ENCODE data around the gene OPTN. TPM values are rescaled to one million over a fixed set of nuclear protein-coding genes. Genes with fewer than 3 reads are reported as not detected.
"Not testable (repeated sequence)": the region's sequence is repeated elsewhere in the genome, so short reads cannot be mapped to it uniquely, and the experiment has no call there.

The OPTN gene
- total RNA-seq, 1 experiment from 2014 or later = 33.1 TPM

- DNase-seq (ENCODE audit: low read depth); in situ Hi-C loops (cut with HindIII; ENCODE audit: low pct_unique_long_range_greater_than_20kb, low sequenced_read_pairs): not testable (repeated sequence)
Observed at GRCh38 chr10:13155860-13156259, 55.9 kb downstream of the OPTN start.

- in situ Hi-C loops (cut with HindIII; ENCODE audit: low pct_unique_long_range_greater_than_20kb, low sequenced_read_pairs) = no loop called here
- no peak for DNase-seq (ENCODE audit: low read depth)
Observed at GRCh38 chr10:13158401-13158800, 58.4 kb downstream of the OPTN start.

GRCh38 chr10:13160934-13161856 lies 61.2 kb downstream of the OPTN start, which contains the start of gene MCM10:
Gene MCM10, plus strand, starts transcription at chr10:13161558. Its CDS starts 2,645 bp downstream, at chr10:13164203.
- in situ Hi-C loops (cut with HindIII; ENCODE audit: low pct_unique_long_range_greater_than_20kb, low sequenced_read_pairs) = no loop called here
- peak; percentile 97 for DNase-seq (ENCODE audit: low read depth)

- peak; percentile 12 for DNase-seq (ENCODE audit: low read depth)
- in situ Hi-C loops (cut with HindIII; ENCODE audit: low pct_unique_long_range_greater_than_20kb, low sequenced_read_pairs) = no loop called here
Observed at GRCh38 chr10:13161857-13162271, 61.9 kb downstream of the OPTN start.

- DNase-seq (ENCODE audit: low read depth) = no peak
- in situ Hi-C loops (cut with HindIII; ENCODE audit: low pct_unique_long_range_greater_than_20kb, low sequenced_read_pairs) = no loop called here
Observed at GRCh38 chr10:13163859-13164258, 63.9 kb downstream of the OPTN start.

- in situ Hi-C loops (cut with HindIII; ENCODE audit: low pct_unique_long_range_greater_than_20kb, low sequenced_read_pairs) = no loop called here
- no peak for DNase-seq (ENCODE audit: low read depth)
Observed at GRCh38 chr10:13165177-13165576, 65.2 kb downstream of the OPTN start.

GRCh38 chr10:13167568-13167967 lies 67.6 kb downstream of the OPTN start:
- in situ Hi-C loops (cut with HindIII; ENCODE audit: low pct_unique_long_range_greater_than_20kb, low sequenced_read_pairs) = no loop called here
- no peak for DNase-seq (ENCODE audit: low read depth)

- DNase-seq (ENCODE audit: low read depth) = no peak
- in situ Hi-C loops (cut with HindIII; ENCODE audit: low pct_unique_long_range_greater_than_20kb, low sequenced_read_pairs) = no loop called here
Observed at GRCh38 chr10:13168781-13169180, 68.8 kb downstream of the OPTN start.

GRCh38 chr10:13173616-13174015 lies 73.7 kb downstream of the OPTN start:
- DNase-seq (ENCODE audit: low read depth) = no peak
- in situ Hi-C loops (cut with HindIII; ENCODE audit: low pct_unique_long_range_greater_than_20kb, low sequenced_read_pairs) = no loop called here

- in situ Hi-C loops (cut with HindIII; ENCODE audit: low pct_unique_long_range_greater_than_20kb, low sequenced_read_pairs) = no loop called here
Observed at GRCh38 chr10:13180788-13181187, 80.8 kb downstream of the OPTN start.

GRCh38 chr10:13182424-13182823 lies 82.5 kb downstream of the OPTN start:
- in situ Hi-C loops (cut with HindIII; ENCODE audit: low pct_unique_long_range_greater_than_20kb, low sequenced_read_pairs) = no loop called here
- DNase-seq (ENCODE audit: low read depth) = no peak

More at GRCh38 chr10:13180788-13181187, 80.8 kb downstream of the OPTN start:
- DNase-seq (ENCODE audit: low read depth) = no peak

- in situ Hi-C loops (cut with HindIII; ENCODE audit: low pct_unique_long_range_greater_than_20kb, low sequenced_read_pairs) = no loop called here
- no peak for DNase-seq (ENCODE audit: low read depth)
Observed at GRCh38 chr10:13183625-13184024, 83.7 kb downstream of the OPTN start.

GRCh38 chr10:13184276-13184675 lies 84.3 kb downstream of the OPTN start:
- in situ Hi-C loops (cut with HindIII; ENCODE audit: low pct_unique_long_range_greater_than_20kb, low sequenced_read_pairs) = no loop called here
- no peak for DNase-seq (ENCODE audit: low read depth)

- in situ Hi-C loops (cut with HindIII; ENCODE audit: low pct_unique_long_range_greater_than_20kb, low sequenced_read_pairs) = no loop called here
- no peak for DNase-seq (ENCODE audit: low read depth)
Observed at GRCh38 chr10:13184730-13185514, 85.0 kb downstream of the OPTN start.

GRCh38 chr10:13187135-13187534 lies 87.2 kb downstream of the OPTN start:
- in situ Hi-C loops (cut with HindIII; ENCODE audit: low pct_unique_long_range_greater_than_20kb, low sequenced_read_pairs) = no loop called here
- DNase-seq (ENCODE audit: low read depth) = no peak

Other genes starting within 250 kb of the OPTN start
- gene CCDC3, start 98.5 kb upstream of the OPTN start, total RNA-seq (2014; rRNA removed; shearing (Covaris generic); ENCODE audit: low replicate concordance) = not detected in 2 replicates
- gene MCM10, start 61.4 kb downstream of the OPTN start, total RNA-seq (2014; rRNA removed; shearing (Covaris generic); ENCODE audit: low replicate concordance) = 19.9 and 47.0 TPM in 2 replicates
- gene UCMA, start 134.2 kb downstream of the OPTN start, total RNA-seq (2014; rRNA removed; shearing (Covaris generic); ENCODE audit: low replicate concordance) = not detected in 2 replicates
- gene PHYH, start 199.9 kb downstream of the OPTN start, total RNA-seq (2014; rRNA removed; shearing (Covaris generic); ENCODE audit: low replicate concordance) = 49.0 and 82.1 TPM in 2 replicates
- gene SEPHS1, start 248.1 kb downstream of the OPTN start, total RNA-seq (2014; rRNA removed; shearing (Covaris generic); ENCODE audit: low replicate concordance) = 88.9 and 121 TPM in 2 replicates